ENCODE data around the gene CPPED1.

Gene CPPED1

DNA sequence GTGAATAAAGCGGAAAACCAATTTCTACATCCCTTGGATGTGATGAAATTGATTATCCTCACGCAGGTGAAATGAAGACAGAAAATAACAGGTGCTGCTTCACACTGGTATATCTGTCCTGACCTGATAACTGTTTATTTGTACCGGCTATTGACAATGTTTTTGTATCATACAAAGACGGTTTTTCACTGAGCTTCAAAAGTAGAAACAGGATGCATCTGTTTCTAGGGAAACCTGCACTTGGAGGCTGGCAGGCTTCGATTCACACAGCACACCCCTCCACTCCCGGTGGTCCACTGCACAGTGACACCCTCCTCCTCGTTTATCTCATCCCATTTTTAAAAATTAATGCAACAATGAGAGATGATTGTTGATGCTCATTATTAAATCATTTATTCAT lies 104.5 kb downstream of the CPPED1 start:
- CTCF ChIA-PET: no interaction called here
- H3K4me3 ChIP-seq (ENCODE audit: low read depth, low read length): no peak overlapping the region
- POLR2A ChIA-PET: no interaction called here
- no peak overlapping the region for H3K27ac ChIP-seq (ENCODE audit: extremely low read depth, low read depth, low read length)
- no peaks in the 10 kb centered on the region for H3K9me3 ChIP-seq (ENCODE audit: control insufficient read depth, insufficient read depth, low read depth, low read length)
- H3K4me1 ChIP-seq (ENCODE audit: control insufficient read depth, insufficient read depth, low read length): no peaks in the 10 kb centered on the region
- TF ChIP-seq, protein P1, sequence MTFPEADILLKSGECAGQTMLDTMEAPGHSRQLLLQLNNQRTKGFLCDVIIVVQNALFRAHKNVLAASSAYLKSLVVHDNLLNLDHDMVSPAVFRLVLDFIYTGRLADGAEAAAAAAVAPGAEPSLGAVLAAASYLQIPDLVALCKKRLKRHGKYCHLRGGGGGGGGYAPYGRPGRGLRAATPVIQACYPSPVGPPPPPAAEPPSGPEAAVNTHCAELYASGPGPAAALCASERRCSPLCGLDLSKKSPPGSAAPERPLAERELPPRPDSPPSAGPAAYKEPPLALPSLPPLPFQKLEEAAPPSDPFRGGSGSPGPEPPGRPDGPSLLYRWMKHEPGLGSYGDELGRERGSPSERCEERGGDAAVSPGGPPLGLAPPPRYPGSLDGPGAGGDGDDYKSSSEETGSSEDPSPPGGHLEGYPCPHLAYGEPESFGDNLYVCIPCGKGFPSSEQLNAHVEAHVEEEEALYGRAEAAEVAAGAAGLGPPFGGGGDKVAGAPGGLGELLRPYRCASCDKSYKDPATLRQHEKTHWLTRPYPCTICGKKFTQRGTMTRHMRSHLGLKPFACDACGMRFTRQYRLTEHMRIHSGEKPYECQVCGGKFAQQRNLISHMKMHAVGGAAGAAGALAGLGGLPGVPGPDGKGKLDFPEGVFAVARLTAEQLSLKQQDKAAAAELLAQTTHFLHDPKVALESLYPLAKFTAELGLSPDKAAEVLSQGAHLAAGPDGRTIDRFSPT (tag by site-specific recombination; IDR thresholded peaks at IDR 0.05): no peak
- TF ChIP-seq ZNF529 (tag by site-specific recombination; IDR thresholded peaks at IDR 0.05; ENCODE audit: insufficient replicate concordance) (no peak), ZBTB48 (tag by site-specific recombination; IDR thresholded peaks at IDR 0.05) (no peak), ZNF654 (tag by site-specific recombination; IDR thresholded peaks at IDR 0.05; ENCODE audit: low read depth) (no peak), ZNF629 (tag by site-specific recombination; IDR thresholded peaks at IDR 0.05) (no peak), YY2 (tag by site-specific recombination; IDR thresholded peaks at IDR 0.05) (no peak), ZNF274 (IDR thresholded peaks at IDR 0.05; ENCODE audit: low read length) (no peak), ZNF274 (tag by site-specific recombination; IDR thresholded peaks at IDR 0.05; ENCODE audit: borderline replicate concordance) (no peak), ZNF184 (tag by site-specific recombination; IDR thresholded peaks at IDR 0.05) (no peak), ZNF341 (tag by site-specific recombination; IDR thresholded peaks at IDR 0.05; ENCODE audit: low read depth) (no peak)
- H3K36me3 ChIP-seq (ENCODE audit: control insufficient read depth in 2 of 2, insufficient read depth in 1 of 2, low read length in 2 of 2): no peaks in the 10 kb centered on the region

DNA sequence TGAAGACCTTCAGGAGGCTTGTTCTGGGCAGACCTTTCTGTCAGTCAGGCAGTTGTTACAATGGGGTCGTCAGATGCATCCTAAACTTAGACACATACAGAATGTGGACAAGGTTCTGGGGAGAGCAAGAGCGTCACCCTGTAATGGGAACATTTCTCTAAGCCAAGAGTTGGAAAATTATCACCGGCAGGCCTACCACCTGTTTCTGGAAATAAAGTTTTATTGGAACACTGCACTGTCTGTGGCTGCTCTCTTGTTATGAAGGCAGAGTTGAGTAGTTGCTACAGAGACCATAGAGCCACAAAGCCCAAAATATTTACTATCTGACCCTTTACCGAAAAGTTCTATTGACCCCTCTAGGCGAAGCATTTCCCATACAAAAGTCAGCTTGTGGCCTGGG lies 106.2 kb downstream of the CPPED1 start:
- no peak overlapping the region for H3K27ac ChIP-seq (ENCODE audit: extremely low read depth, low read depth, low read length)
- TF ChIP-seq ZNF664 (tag by site-specific recombination; IDR thresholded peaks at IDR 0.05) (no peak), ZNF48 (tag by site-specific recombination; IDR thresholded peaks at IDR 0.05) (no peak), ZNF830 (tag by site-specific recombination; IDR thresholded peaks at IDR 0.05; ENCODE audit: low read depth) (no peak), ZNF792 (tag by site-specific recombination; IDR thresholded peaks at IDR 0.05) (no peak), ZNF629 (tag by site-specific recombination; IDR thresholded peaks at IDR 0.05) (no peak), ZNF521 (tag by site-specific recombination; IDR thresholded peaks at IDR 0.05) (no peak), ZNF777 (tag by site-specific recombination; IDR thresholded peaks at IDR 0.05; ENCODE audit: borderline replicate concordance) (no peak)
- H3K36me3 ChIP-seq (ENCODE audit: control insufficient read depth in 2 of 2, insufficient read depth in 1 of 2, low read length in 2 of 2): no peaks in the 10 kb centered on the region
- no peaks in the 10 kb centered on the region for H3K9me3 ChIP-seq (ENCODE audit: control insufficient read depth, insufficient read depth, low read depth, low read length)
- H3K4me1 ChIP-seq (ENCODE audit: control insufficient read depth, insufficient read depth, low read length): no peaks in the 10 kb centered on the region
- CTCF ChIA-PET: no interaction called here
- POLR2A ChIA-PET: no interaction called here
- no peak overlapping the region for H3K4me3 ChIP-seq (ENCODE audit: low read depth, low read length)

DNA sequence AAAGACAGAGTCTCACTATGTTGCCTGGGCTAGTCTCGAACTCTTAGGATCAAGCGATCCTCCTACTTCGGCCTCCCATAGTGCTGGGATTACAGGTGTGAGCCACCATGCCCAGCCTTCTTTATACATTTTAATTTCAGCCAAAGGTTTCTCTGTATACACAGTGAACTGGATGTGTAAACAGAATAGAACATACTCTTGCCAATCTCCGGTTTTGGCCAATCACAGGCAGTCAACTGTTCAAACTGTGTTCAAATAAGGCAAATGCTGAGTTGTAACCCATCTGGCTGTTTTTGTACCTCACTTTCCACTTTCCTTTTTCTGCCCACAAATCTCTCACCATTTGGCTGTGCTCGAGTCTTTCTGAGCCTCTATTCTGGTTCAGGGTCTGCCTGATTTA lies 108.2 kb downstream of the CPPED1 start:
- POLR2A ChIA-PET: no interaction called here
- no peaks in the 10 kb centered on the region for H3K4me1 ChIP-seq (ENCODE audit: control insufficient read depth, insufficient read depth, low read length)
- CTCF ChIA-PET: no interaction called here
- H3K27ac ChIP-seq (ENCODE audit: extremely low read depth, low read depth, low read length): no peak overlapping the region
- TF ChIP-seq, protein P2, sequence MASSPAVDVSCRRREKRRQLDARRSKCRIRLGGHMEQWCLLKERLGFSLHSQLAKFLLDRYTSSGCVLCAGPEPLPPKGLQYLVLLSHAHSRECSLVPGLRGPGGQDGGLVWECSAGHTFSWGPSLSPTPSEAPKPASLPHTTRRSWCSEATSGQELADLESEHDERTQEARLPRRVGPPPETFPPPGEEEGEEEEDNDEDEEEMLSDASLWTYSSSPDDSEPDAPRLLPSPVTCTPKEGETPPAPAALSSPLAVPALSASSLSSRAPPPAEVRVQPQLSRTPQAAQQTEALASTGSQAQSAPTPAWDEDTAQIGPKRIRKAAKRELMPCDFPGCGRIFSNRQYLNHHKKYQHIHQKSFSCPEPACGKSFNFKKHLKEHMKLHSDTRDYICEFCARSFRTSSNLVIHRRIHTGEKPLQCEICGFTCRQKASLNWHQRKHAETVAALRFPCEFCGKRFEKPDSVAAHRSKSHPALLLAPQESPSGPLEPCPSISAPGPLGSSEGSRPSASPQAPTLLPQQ (tag by site-specific recombination; IDR thresholded peaks at IDR 0.05): no peak
- TF ChIP-seq ZNF658 (tag by site-specific recombination; IDR thresholded peaks at IDR 0.05) (no peak), ZBTB17 (tag by site-specific recombination; IDR thresholded peaks at IDR 0.05) (no peak), ZNF175 (tag by site-specific recombination; IDR thresholded peaks at IDR 0.05) (no peak)
- H3K36me3 ChIP-seq (ENCODE audit: control insufficient read depth in 2 of 2, insufficient read depth in 1 of 2, low read length in 2 of 2): no peaks in the 10 kb centered on the region
- H3K4me3 ChIP-seq (ENCODE audit: low read depth, low read length): no peak overlapping the region
- H3K9me3 ChIP-seq (ENCODE audit: control insufficient read depth, insufficient read depth, low read depth, low read length): no peaks in the 10 kb centered on the region
